Lower leg skin (tissue), 4 donors: ENCODE results near the gene UPF1. TPM values are rescaled to one million over a fixed set of nuclear protein-coding genes. Genes with fewer than 3 reads are reported as not detected.

Source experiments
- DNase-seq, 2 donors: peaks; one replicate each; pipeline ENCODE4 v3.0.0-alpha.2; 2019; ENCODE audit warnings: low spot score in 2 of 2
- H3K4me3 ChIP-seq: fragments of 200-600 bp; sonication (generic); 2 replicates; pipeline ENCODE4 v1.5.1; 2017; ENCODE audit warnings: mild to moderate bottlenecking, low read depth; ENCODE audit not compliant: poor library complexity, severe bottlenecking
- POLR2A ChIP-seq, 2 donors: fragments of 450-650 bp; IDR thresholded peaks; one replicate each; pipeline ENCODE4 v1.6.1; 2016 to 2017; ENCODE audit warnings: antibody characterized with exemption in 2 of 2, mild to moderate bottlenecking in 1 of 2, moderate library complexity in 1 of 2
- WGBS, 2 donors: methylation state at CpG; one replicate each; pipeline ENCODE4 v1.1.5; 2018; 5-methylcytosine and 5-hydroxymethylcytosine counted together
- intact Hi-C: fragments of 100-400 bp; cut with DNase I; formaldehyde crosslinking; loops from one replicate; pipeline ENCODE4 v1.15.0; 2023; ENCODE audit warnings: low total_unique reads
- total RNA-seq, 4 donors: library from RNA; depleted of rRNA; stranded (reverse); fragments of >200 nt; gene quantifications; one replicate each; pipeline ENCODE4 v1.1.0, GENCODE V29; 2016
- TF ChIP-seq, protein P1 (sequence below), 3 donors: fragments of 450-650 bp; IDR thresholded peaks; one replicate each; pipeline ENCODE4 v1.5.1; 2016; ENCODE audit warnings: antibody characterized with exemption in 3 of 3, mild to moderate bottlenecking in 3 of 3, moderate library complexity in 2 of 3

Gene UPF1
- total RNA-seq, 4 donors from 2014 or later: 91.6 to 116 (median 102) TPM

DNA sequence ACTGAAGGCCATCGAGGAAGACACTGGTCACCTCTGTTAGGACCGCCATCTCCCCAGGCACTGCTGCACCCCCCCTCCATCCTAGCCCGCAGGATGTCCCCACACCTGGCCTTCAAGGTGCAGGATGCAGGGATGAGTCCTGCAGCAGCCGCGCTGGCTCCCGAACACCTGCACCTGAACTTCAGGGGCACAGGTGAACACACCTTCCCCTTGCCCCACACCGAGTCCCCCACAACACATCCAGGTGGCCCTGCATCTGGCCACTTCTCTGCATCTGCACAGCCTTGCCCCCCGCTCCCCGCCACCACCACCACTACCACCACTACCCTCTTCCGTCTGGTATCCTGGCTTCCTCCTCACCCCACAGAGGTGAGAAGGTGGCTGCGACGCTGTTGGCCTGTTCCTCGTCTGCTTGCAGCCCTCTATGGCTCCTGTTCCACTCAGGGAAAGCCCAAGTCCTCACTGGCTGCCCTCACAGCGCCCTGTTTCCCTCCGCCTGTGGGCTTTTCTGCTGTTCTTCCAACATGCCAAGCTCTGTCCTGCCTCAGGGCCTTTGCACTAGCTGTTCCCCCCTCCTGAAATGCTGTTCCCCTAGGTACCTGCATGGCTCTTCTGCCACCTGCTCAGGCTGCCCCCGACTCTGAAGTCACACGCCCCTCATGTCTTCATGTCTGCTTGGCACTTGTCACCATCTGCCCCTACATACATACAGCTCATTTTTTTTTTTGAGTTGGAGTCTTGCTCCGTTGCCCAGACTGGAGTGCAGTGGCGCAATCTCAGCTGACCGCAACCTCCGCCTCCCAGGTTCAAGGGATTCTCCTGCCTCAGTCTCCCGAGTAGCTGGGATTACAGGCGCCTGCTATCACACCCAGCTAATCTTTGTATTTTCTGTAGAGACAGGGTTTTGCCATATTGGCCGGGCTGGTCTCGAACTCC is 65.6 kb downstream of the UPF1 start:
- intact Hi-C loops: no loop called here
- no peak for DNase-seq
- 89 to 92% methylated on average over 23 to 25 of the region's 25 CpGs for WGBS, 2 donors
- no peak overlapping the region for H3K4me3 ChIP-seq
- TF ChIP-seq, protein P1, sequence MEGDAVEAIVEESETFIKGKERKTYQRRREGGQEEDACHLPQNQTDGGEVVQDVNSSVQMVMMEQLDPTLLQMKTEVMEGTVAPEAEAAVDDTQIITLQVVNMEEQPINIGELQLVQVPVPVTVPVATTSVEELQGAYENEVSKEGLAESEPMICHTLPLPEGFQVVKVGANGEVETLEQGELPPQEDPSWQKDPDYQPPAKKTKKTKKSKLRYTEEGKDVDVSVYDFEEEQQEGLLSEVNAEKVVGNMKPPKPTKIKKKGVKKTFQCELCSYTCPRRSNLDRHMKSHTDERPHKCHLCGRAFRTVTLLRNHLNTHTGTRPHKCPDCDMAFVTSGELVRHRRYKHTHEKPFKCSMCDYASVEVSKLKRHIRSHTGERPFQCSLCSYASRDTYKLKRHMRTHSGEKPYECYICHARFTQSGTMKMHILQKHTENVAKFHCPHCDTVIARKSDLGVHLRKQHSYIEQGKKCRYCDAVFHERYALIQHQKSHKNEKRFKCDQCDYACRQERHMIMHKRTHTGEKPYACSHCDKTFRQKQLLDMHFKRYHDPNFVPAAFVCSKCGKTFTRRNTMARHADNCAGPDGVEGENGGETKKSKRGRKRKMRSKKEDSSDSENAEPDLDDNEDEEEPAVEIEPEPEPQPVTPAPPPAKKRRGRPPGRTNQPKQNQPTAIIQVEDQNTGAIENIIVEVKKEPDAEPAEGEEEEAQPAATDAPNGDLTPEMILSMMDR (IDR thresholded peaks at IDR 0.05): no peak
- TF ChIP-seq POLR2A (IDR thresholded peaks at IDR 0.05): no peak

DNA sequence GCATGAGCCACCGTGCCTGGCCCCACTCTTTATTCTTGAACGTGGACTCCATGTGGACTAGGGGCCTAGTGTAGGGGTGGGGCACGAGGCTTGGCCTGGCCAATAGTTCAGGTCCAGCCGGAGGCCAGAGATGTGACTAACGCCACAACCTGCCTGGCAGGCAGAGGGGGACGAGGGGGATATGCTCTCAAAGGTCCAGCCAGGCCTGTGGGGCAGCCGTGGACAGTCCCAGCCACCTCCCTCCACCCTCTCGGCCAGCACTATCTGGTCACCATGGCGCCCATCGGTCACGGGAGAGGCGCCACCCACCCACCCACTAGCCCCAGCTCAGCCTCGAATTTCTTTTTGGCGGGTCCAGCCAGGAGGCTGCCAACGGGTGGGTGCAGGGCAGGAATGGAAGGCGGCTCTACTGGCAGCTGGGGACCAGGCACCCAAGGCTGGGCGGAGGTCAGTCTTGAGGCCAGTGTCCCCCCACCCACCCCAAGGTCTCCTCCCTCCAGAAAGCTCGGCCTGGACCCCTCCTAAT is 66.4 kb downstream of the UPF1 start:
- H3K4me3 ChIP-seq: no peak overlapping the region
- no peak for TF ChIP-seq POLR2A (IDR thresholded peaks at IDR 0.05)
- TF ChIP-seq, protein P1 (IDR thresholded peaks at IDR 0.05): no peak
- no peak for DNase-seq
- 56 to 61% methylated on average over 17 of the region's 18 CpGs for WGBS, 2 donors
- intact Hi-C loops: no loop called here

DNA sequence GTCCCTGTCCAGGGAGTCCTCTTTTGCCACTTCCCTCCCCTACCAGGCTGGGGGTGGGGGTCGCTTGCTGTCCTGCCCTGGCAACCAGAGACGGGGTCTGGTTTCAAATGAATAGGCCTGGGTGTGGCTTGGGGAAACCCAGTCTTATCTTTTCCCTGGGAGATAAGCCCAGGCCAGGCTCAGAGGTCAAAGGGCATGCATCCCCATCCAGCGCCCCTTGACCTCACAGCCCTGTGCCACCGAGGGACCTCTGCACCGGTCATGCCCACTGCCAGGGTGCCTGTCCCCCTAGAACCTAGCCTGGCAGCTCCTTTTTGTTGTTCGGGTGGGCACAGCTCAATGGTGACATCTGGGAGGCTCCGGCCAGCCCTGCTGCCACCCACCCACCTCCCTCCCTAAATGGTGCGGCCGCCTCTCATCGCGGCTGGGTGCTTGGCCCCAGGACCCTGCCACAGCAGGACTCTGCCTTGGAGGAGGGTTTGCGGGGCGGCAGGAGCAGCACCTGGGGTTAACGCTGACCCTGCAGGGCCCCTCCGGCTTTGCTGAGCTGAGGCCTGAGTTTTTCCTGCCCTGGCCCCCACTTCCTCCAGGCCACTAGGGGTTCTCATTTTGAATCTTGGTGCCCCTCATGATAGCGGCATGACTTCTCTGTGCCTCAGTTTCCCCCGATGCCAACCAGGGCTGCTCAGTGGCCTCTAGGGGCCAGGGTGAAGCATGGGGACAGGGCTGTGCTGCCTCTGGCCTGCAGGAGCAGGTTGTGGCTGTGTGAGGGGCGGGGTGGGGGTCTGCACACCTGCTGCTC is 67.0 kb downstream of the UPF1 start:
- WGBS, 2 donors: 75 to 81% methylated on average over 16 to 18 of the region's 18 CpGs
- no peak for DNase-seq
- no peak for TF ChIP-seq POLR2A (IDR thresholded peaks at IDR 0.05)
- TF ChIP-seq, protein P1 (IDR thresholded peaks at IDR 0.05): no peak
- intact Hi-C loops: no loop called here
- no peak overlapping the region for H3K4me3 ChIP-seq

DNA sequence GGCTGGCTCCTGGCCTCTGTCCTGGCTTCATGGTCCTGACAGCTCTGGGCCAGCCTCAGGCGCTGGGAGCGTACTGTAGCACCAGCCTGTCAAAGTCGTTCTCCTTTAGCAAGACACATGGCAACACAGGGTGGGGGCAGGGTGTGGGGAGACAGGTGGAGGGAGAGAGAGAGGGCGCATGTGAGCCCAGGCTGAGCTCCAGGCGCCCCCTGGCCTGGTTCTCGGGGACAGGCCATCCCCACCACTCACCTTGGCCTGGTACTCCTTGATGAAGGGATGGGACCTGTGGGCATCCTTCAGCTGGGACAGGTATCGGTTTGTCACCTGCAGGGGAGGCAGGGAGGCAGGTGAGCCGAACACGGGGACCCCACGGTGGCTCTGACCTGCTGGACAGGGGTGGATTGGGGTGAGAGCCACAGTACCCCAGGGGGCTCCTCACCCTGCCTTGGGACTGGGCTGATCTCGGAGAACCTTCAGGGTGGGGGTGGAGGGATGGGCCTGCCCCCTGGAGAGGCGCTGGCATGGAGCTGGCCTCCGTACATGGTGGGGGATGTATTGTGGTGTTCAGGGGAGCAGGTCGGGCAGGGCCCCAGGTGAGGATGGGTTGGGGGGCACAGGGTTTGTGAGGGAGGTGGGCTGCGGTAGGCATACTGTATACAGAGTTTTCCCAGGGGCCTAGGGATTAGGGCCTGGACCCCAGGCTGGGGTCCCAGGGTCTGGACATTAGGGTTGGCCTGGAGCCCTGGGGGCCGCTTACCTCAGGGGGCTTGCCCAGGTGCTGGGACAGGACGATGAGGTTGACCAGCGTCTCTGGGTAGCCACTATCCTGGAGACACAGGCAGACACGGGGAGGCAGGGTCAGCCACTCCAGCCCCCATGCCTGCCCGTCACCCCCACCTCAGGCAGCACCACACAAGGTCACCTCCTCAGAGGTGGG is 68.1 kb downstream of the UPF1 start:
- 82 to 87% methylated on average over 18 to 20 of the region's 20 CpGs for WGBS, 2 donors
- TF ChIP-seq, protein P1 (IDR thresholded peaks at IDR 0.05): no peak
- no peak for TF ChIP-seq POLR2A (IDR thresholded peaks at IDR 0.05)
- no peak overlapping the region for H3K4me3 ChIP-seq
- intact Hi-C loops: no loop called here
- DNase-seq: no peak
